Measurements from ENCODE around the gene WEE1.

DNA sequence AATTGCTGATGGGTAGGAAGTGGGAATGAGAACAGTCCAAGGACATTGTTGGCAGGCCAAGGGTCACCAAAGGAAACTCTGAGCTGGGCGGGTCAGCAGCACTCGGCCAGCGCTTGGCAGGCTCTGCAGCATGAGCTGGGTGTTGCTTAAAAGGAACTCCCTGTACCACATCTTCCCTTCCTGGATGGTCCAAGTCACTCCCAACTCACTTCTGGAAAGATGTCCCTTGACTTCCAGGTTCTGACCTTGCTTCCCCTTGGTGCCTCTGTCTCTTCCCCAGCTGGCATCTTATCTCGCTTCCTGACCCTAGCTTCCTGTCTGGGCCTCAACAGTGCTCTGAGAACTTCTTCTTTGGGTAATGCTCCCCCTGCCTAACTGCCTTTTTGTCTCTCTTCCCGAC, 65.6 kb downstream of the WEE1 start:
- TF ChIP-seq CTCF (IDR thresholded peaks at IDR 0.05; ENCODE audit: insufficient read depth, low read length, poor library complexity, severe bottlenecking) (no peak), EZH2phosphoT487 (conservative IDR thresholded peaks at IDR 0.05; ENCODE audit: low read length) (no peak)

All from SU-DHL-6 (cell line).